Right ventricle myocardium superior (tissue), 1 donor: ENCODE measurements around the gene SLC17A9. TPM values are rescaled to one million over a fixed set of nuclear protein-coding genes. Genes with fewer than 3 reads are reported as not detected.

Source experiments
- ATAC-seq: fragments of 200-7000 bp; cut with Tn5 transposase; one replicate; pipeline ENCODE4 v1.9.1; 2020; ENCODE audit warnings: mild to moderate bottlenecking; ENCODE audit not compliant: poor library complexity
- DNase-seq: peaks from one replicate; pipeline ENCODE4 v3.0.0-alpha.2; 2020
- intact Hi-C: fragments of 100-400 bp; cut with DNase I; formaldehyde crosslinking; loops from one replicate; pipeline ENCODE4 v1.11.2; 2022
- long read RNA-seq: library from polyadenylated mRNA; unstranded; transcript quantifications from one replicate; pipeline ENCODE4 v2.0.0, GENCODE V29; 2021
- total RNA-seq: library from RNA; stranded (reverse); fragmentation: NEBNext Ultra II Directional; extraction: Animal tissue kit (Norgen Biotek cat#: 25700); gene quantifications from one replicate; pipeline ENCODE4 v1.2.1, GENCODE V29; 2021
- donor health status: DM: no; HTN: yes; CAD: no; lungs with severe emphysema.

The SLC17A9 gene
- total RNA-seq, result 0.73 TPM
- long read RNA-seq, partial matches to known transcripts, result 1 of 4 reads
- long read RNA-seq, other reads (novel, unspliced or antisense), result 3 of 4 reads

GRCh38 chr20:62952373-62952967 lies at the start of gene SLC17A9:
Gene SLC17A9, plus strand, starts transcription at chr20:62952709. Its CDS starts 122 bp downstream, at chr20:62952831.
- ATAC-seq (peak; percentile 40), DNase-seq (peak; percentile 86)
- intact Hi-C loops, result no loop called here

GRCh38 chr20:62902926-62903615 lies 49.4 kb upstream of the SLC17A9 start:
- no peak for ATAC-seq
- no peak for DNase-seq
- intact Hi-C loops, result no loop called here

- DNase-seq, result no peak
- no peak for ATAC-seq
- intact Hi-C loops, result no loop called here
Measured at GRCh38 chr20:62905536-62906117, 46.9 kb upstream of the SLC17A9 start.

GRCh38 chr20:62906209-62906608 lies 46.3 kb upstream of the SLC17A9 start:
- DNase-seq, result peak; percentile 75
- peak; percentile 79 for ATAC-seq
- intact Hi-C loops, result no loop called here

DNA sequence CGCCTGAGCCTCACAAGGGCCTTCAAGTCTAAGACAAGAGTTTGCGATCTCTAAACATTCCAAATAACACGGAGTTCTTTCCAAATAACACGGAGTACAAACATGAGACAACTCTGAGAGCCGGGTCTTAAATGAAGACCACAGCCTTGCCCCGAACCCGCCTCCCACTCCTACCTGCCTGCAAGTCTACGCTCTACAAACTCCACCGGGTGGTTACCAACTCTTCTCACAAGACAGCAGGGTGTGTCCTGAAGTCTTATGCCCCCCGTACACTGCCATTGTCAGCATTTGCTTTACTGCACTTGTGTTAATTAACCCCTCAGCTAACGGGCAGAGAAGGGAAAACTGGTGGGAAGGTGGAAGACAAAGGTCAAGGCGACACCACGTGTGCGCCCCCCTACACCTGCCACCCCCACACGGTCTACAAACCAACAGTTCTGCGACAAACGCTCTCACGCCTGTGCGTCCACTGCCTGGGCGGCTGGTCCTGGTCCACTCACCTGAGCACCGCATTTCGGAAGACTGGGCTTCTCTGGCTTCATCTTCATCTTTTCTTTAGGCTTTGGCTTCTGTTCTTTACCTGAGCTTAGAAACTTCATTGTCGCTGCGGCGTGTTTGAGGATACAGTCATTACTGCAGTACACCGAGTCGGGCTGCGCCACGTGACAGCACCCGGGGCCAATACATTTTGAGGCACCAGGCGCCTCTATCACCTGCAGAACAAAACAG lies 45.7 kb upstream of the SLC17A9 start:
- DNase-seq (no peak), ATAC-seq (no peak)
- intact Hi-C loops, result no loop called here

- intact Hi-C loops, result no loop called here
- DNase-seq, result no peak
- no peak for ATAC-seq
Measured at GRCh38 chr20:62907384-62908317, 44.9 kb upstream of the SLC17A9 start.

DNA sequence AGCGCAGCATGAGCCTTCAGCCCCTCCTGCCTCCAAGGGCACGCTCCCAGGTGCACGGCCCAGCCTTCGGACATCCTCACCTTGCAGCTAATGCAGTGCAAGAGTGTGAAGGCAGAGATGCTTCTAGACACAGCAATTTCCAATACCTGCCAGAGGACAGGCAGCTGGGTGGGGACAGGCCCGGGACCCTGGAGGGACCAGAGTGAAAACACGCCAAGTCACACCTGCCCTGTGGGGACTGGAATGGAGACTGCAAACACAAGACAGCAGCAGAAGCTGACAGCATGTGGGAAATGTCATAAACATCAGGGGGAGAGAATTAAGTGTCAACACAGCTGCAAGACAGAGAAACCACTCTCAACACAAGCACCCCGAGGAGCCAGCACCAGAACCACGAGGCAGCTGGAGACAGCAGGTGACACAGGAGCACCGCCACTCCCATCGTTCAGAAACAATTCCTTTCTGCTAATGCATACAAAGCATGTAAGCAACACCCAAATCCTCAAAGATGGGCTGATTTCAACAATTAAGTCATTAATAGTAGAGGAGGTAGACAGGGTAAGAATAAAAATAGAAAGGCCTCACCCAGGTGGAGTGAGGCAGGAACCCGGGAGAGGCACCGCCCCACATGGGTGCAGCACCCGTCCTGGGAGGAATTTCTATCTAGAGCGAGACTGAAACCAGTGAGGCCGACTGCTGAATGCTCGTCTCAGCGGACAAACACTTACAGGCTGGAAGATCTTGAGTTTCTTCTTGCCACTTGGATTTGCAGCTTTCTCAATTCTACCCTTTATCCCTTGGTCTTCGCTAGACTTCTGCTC lies 43.3 kb upstream of the SLC17A9 start:
- ATAC-seq (no peak), DNase-seq (no peak)
- intact Hi-C loops, result no loop called here

GRCh38 chr20:62910217-62910766 lies 42.2 kb upstream of the SLC17A9 start:
- no peak for DNase-seq
- no peak for ATAC-seq
- intact Hi-C loops, result no loop called here

- DNase-seq (no peak), ATAC-seq (no peak)
- intact Hi-C loops, result no loop called here
Measured at GRCh38 chr20:62910777-62911497, 41.6 kb upstream of the SLC17A9 start.

- no peak for ATAC-seq
- no peak for DNase-seq
- intact Hi-C loops, result no loop called here
Measured at GRCh38 chr20:62911701-62912280, 40.7 kb upstream of the SLC17A9 start.

DNA sequence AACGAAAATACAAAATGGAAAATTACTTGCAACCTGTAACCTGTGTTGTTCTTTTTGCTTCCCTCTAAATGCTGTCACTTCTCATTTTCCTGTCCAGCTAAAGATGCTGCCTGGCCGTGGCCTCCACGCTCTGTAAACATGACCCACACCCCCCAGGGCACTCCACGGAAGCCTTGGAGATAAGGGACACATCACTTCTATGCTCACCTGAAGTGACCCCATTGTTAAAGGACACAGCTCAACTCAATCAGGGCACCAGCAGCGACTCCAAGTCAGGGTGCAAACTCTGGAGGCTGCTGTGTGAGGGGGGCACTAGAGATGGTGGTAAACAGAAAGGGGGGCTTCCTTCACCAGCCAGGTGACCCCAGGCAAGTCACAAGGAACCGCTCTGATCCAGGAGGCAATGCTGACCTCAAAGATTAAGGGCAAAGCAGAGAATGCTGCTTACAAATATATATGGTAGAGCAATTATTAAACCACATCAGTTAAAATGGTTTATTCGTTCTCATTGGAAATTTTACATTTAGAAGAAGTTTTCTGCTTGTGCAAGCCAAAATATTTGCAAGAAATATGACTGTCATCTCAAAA lies 39.4 kb upstream of the SLC17A9 start:
- ATAC-seq (no peak), DNase-seq (no peak)
- intact Hi-C loops, result no loop called here

DNA sequence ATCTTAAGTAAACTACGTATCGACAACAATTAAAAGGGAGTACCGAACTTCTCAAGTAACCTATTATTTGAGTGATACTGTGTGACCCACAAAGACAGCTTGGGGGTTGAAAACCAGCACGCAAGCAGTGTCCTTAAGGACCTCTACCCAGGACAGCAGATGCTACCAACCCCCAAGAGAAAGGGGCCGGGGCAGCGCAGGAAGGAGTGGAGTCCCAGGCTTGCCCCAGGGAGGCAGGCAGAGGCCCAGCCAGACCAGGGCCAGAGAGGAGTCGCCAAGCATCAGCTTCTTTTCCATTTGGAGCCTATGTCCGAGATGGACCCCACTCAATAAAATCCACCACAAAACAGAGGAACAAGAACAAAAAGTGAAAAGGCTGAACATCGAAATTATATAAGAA lies 38.1 kb upstream of the SLC17A9 start:
- intact Hi-C loops, result no loop called here
- DNase-seq (no peak), ATAC-seq (peak; percentile 32)

DNA sequence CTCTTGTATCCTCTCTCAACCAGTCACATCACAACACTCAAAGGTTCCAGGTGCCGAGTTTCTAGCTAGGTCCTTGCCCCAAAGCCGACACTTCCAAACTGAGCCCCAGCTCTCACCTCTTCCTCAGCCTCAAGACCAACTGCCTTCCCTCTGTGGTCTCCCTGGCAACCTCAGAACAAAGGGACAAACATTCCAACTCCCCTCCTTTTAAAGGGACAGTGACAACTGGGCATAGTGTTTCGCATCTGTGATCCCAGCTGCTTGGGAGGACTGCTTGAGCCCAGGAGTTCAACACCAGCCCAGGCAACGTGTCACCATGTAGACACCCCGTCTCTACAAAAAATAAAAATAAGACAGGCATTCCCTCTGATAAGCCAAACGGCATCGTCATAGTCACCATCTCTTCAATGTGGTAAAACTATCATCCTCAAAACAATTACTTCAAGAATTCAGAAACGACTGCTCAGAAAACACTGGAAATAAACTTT lies 37.5 kb upstream of the SLC17A9 start:
- ATAC-seq (peak; percentile 76), DNase-seq (no peak)
- intact Hi-C loops, result no loop called here

GRCh38 chr20:62916703-62917476 lies 35.6 kb upstream of the SLC17A9 start:
- DNase-seq, result no peak
- intact Hi-C loops, result no loop called here

GRCh38 chr20:62917720-62918119 lies 34.8 kb upstream of the SLC17A9 start:
- DNase-seq, result no peak
- intact Hi-C loops, result no loop called here
- ATAC-seq, result no peak

More at GRCh38 chr20:62916703-62917476, 35.6 kb upstream of the SLC17A9 start:
- no peak for ATAC-seq
